ENCODE data around the gene IGDCC3.

Gene IGDCC3

DNA sequence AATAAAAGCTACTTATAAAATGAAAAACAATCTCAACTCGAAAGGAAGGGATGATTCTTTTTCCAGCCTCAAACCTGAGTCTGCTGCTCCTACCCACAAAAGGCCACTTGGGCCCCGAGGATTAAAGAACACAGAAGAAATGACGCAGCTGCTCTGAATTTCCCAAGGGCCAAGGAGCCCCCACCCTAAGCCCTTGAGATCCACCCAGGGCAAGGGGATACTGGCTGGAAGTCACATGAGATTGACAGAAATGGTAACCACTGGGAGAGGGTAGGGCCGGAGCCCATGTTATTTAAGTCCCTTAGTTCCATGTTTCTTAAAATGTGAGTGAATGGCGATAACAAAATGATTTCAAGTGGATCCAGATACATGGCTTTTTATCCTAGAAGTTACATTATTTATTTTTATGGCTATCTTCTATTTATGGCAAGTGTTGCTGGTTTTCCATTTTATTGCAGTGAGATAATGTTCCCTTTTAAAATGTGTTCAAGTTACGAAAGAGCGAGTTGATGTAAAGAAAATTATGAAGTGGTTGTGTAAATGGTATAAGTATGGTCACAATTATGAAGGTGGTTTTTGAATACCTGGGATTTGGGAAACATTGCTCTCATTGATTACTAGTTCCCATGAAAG is 28.1 kb upstream of the IGDCC3 start:
- TF ChIP-seq, protein P1, sequence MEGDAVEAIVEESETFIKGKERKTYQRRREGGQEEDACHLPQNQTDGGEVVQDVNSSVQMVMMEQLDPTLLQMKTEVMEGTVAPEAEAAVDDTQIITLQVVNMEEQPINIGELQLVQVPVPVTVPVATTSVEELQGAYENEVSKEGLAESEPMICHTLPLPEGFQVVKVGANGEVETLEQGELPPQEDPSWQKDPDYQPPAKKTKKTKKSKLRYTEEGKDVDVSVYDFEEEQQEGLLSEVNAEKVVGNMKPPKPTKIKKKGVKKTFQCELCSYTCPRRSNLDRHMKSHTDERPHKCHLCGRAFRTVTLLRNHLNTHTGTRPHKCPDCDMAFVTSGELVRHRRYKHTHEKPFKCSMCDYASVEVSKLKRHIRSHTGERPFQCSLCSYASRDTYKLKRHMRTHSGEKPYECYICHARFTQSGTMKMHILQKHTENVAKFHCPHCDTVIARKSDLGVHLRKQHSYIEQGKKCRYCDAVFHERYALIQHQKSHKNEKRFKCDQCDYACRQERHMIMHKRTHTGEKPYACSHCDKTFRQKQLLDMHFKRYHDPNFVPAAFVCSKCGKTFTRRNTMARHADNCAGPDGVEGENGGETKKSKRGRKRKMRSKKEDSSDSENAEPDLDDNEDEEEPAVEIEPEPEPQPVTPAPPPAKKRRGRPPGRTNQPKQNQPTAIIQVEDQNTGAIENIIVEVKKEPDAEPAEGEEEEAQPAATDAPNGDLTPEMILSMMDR (IDR thresholded peaks at IDR 0.05; ENCODE audit: low read depth, low read length), result no peak
- H3K4me3 ChIP-seq (ENCODE audit: low read depth, low read length), result no peak overlapping the region

DNA sequence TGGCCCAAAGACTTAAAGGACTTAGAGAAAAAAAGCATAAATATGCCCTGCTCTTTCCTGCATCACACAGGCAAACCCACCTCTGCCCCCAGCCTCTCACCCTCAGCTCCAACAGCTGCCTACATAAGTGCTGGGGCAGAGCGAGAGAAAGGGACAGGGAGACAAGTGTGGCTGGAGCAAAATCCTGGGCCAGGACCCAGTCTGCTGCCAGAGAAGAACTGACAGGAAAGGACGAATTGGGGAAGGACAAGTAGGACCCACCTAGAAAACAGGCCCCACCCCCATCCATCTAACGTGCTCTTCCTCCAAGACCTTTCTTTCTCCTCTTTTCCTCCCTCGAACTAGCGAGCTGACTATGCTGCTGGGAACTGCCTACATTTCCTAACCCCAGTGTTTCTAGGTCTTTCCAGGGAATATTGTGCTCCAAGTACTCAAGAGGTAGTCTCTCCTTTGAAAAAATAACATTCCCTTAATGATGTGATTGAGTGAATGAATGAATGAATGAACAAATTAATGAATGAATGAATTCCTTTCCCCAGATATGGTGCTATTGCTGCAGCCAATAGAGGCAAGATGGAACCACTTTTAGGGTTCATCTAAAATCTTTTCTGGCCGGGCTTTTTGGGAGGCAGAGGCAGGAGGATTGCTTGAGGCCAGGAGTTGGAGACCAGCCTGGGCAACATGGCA is 26.5 kb upstream of the IGDCC3 start:
- TF ChIP-seq, protein P1 (IDR thresholded peaks at IDR 0.05; ENCODE audit: low read depth, low read length), result no peak
- no peak overlapping the region for H3K4me3 ChIP-seq (ENCODE audit: low read depth, low read length)

DNA sequence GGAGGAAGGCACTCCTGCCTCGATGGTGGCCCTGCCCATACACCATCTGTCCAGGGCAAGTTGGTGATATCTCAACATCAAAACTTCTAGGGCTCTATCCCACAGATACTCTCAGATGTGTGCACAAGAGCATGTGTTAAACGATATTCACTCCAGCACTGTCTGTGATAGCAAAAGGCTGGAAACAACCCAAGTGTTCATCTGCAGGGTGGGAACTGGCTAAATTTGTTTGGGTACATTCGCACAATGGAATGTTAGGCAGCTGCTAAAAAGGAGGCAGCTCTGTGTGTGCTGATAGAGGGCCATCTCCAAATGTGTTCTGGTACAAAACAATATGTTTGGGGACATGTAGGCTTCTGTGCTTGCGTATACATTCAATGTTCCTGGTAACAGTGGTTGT is 25.2 kb upstream of the IGDCC3 start:
- TF ChIP-seq, protein P1 (IDR thresholded peaks at IDR 0.05; ENCODE audit: low read depth, low read length), result no peak
- H3K4me3 ChIP-seq (ENCODE audit: low read depth, low read length), result no peak overlapping the region

DNA sequence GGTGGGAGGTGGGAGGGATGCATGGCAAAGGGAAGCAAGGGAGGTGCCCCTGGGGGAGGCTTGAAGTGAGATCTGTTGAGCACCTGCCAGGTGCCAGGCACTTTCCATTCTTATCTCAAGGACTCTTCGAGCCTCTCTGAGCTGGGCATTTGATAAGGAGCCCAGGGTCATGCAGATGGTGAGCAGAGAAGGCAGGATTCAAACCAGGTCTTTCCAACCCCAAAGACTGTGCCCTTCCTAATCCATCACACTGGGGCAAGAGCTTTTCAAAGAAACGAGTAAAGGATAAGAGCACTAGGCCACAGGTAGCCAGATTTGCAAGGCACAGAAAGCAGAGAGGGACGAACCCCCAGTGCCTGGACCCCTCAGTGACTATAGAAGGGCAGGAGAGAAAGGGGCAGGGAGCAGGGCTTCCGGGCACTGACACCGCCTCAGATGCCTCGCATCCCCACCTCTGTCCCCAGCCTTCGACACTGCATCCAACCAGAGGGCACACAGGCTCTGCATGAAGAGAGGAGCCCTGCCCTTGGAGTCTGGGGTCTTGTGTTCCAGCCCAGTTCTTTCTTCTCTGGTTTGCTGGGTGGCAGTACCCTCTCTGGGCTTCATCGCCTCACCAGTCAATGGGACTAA is 23.9 kb upstream of the IGDCC3 start:
- TF ChIP-seq, protein P1 (IDR thresholded peaks at IDR 0.05; ENCODE audit: low read depth, low read length), result no peak
- H3K4me3 ChIP-seq (ENCODE audit: low read depth, low read length), result no peak overlapping the region

DNA sequence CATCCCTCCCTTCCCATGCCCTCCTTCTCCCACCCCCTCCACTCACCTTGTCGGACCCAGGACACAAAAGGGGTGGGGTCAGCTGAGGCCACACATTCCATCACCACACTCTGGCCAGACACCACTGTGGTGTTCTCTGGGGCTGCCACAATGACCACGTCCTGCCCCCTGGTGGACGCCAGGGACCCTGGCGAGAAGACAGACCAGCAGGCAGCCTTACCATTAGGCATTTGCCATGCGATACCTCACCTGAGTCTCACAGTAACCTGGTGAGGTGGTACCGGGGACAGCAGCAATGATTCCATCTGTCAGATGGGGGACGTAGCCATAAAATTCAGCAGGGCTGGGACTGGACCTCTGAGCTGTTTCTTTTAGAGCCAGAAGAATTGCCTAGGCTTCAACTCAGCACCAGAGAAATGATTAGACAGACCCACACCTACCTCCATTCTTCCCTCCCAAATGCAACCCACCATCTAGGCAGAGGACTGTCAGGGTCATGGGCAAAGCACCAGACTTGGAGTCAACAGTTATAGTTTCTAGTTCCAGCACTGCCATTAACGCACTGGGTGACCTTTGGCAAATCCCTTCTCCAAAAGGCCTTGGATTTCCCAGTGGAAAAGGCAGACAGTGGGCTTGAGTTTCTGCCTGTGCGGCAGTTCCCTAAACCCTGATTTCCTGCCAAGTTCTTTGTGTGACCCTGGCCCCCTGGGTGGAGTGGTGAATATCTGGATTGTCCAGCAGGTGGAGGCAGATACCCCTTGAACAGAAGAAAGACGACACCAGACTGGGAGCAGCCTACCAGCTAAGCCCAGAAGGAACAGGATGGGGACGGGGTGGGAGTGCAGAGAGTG is 23.2 kb upstream of the IGDCC3 start:
- TF ChIP-seq, protein P1 (IDR thresholded peaks at IDR 0.05; ENCODE audit: low read depth, low read length), result peak; percentile 82
- no peak overlapping the region for H3K4me3 ChIP-seq (ENCODE audit: low read depth, low read length)

DNA sequence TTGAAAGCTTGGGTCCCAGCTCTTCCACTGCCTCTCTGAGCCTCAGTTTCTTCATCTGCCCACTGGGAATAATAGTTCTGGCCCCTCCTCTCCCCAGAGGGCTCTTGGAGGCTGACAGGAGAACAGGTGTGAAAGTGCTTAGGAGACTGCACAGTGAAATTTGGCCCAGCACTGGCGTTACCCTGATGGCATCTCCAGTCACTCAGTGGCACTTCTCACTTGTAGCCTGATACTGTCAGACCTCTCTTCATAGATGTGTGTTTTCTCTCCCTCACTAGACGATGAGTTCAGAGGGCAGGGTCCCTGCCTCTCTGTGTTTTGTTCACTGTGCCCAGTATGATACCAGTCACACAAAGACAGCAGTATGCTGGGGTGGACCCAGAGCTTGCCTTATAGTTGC is 22.2 kb upstream of the IGDCC3 start:
- H3K4me3 ChIP-seq (ENCODE audit: low read depth, low read length), result no peak overlapping the region
- TF ChIP-seq, protein P1 (IDR thresholded peaks at IDR 0.05; ENCODE audit: low read depth, low read length), result no peak
